Memory B cell (primary cell): ENCODE measurements around the gene NME3.

Experiments
- ATAC-seq: fragments of 150-1000 bp; cut with Tn5 transposase; 2 replicates; pipeline ENCODE4 v1.10.0; 2021; ENCODE audit warnings: low read depth, mild to moderate bottlenecking, moderate library complexity
- DNase-seq, 2 donors: peaks; one replicate each; pipeline ENCODE4 v3.0.0; 2022; ENCODE audit warnings: low spot score in 2 of 2
- H3K27ac Mint-ChIP-seq: one replicate; pipeline ENCODE4 v1.8.0; 2022; ENCODE audit warnings: mild to moderate bottlenecking, moderate library complexity, mixed read lengths
- H3K27me3 Mint-ChIP-seq: one replicate; pipeline ENCODE4 v1.8.0; 2022; ENCODE audit warnings: mixed read lengths
- H3K36me3 Mint-ChIP-seq: one replicate; pipeline ENCODE4 v1.8.0; 2022; ENCODE audit warnings: mild to moderate bottlenecking, mixed read lengths
- H3K4me1 Mint-ChIP-seq: one replicate; pipeline ENCODE4 v1.8.0; 2022; ENCODE audit warnings: mixed read lengths
- H3K4me3 Mint-ChIP-seq: one replicate; pipeline ENCODE4 v1.8.0; 2022; ENCODE audit warnings: mild to moderate bottlenecking, moderate library complexity, mixed read lengths
- H3K9me3 Mint-ChIP-seq: one replicate; pipeline ENCODE4 v1.8.0; 2022; ENCODE audit warnings: mixed read lengths

Gene NME3

DNA sequence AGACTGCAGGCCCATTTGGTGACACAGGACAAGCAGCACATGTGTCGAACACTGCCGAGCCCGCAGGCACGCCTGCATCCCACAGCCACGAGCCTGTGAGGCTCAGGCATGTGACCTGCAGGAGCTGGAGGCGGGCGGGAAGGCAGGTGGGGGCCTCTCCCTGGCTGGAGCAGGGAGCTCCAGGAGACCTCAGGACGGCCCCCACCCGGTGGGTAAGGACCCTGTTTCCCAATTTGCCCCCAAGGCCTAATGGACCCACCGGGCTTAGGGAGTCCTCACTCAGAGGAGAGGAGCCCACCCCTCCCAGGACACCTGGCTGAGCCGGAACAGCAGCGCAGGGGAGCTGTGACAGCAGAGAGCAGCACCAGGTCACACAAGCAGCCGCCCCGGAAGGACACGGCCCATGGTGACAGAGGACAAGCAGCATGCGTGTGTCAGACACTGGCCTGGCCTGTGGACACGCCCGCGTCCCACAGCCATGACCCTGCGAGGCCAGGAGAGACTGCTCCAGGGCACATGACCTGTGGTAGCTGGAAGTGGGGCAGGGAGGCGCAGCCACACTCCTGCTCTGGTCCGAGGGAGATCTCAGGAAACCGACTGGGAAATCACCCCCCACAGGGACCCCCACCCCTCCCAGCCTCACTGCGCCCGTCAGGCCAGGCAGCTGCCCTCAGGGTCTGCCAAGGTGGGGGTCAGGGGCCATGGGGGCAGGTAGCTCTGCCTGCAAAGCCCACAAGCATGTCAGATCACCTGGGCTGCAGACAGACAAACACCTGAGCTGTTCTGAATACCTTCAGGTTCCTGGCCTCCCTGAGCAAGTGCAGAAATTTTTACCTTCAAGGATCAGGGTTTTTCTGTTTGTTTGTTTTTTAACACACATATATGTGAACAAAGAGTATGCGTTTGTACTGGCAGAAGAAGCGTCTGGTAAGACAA lies 8.7 kb upstream of the NME3 start:
- Mint-ChIP-seq H3K36me3 (peaks cover 2% of the 10 kb centered on the region), H3K9me3 (no peaks in the 10 kb centered on the region), H3K27me3 (no peaks in the 10 kb centered on the region), H3K4me1 (peaks cover 12% of the 10 kb centered on the region), H3K27ac (no peak overlapping the region), H3K4me3 (no peak overlapping the region)
- no peak for DNase-seq
- ATAC-seq: no peak

DNA sequence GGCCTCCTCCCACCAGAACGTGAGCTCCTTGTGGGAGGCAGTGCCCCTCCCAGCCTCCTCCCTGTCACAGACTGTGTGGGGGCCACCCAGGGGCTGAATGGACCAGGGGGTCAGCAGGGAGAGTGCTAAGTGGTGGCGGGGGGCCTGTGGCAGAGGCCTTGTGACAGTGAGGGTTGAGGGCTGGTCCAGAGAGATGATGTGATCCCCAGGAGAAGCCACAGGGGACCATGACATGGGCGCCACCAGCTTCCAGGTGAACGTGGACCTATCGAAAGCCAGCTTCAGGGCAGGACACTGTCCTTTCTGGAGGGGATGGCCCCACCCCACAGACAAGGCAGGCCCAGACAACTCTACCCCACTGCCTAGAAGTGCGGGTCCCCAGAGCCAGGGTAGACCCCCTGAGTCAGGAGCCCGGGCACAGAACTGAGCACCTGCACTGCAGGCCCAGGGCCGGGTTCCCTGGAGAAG lies 7.9 kb upstream of the NME3 start:
- no peak overlapping the region for H3K27ac Mint-ChIP-seq
- ATAC-seq: no peak
- H3K36me3 Mint-ChIP-seq: peaks cover 2% of the 10 kb centered on the region
- DNase-seq: no peak
- H3K27me3 Mint-ChIP-seq: no peaks in the 10 kb centered on the region
- H3K9me3 Mint-ChIP-seq: no peaks in the 10 kb centered on the region
- H3K4me3 Mint-ChIP-seq: no peak overlapping the region
- H3K4me1 Mint-ChIP-seq: peaks cover 11% of the 10 kb centered on the region

DNA sequence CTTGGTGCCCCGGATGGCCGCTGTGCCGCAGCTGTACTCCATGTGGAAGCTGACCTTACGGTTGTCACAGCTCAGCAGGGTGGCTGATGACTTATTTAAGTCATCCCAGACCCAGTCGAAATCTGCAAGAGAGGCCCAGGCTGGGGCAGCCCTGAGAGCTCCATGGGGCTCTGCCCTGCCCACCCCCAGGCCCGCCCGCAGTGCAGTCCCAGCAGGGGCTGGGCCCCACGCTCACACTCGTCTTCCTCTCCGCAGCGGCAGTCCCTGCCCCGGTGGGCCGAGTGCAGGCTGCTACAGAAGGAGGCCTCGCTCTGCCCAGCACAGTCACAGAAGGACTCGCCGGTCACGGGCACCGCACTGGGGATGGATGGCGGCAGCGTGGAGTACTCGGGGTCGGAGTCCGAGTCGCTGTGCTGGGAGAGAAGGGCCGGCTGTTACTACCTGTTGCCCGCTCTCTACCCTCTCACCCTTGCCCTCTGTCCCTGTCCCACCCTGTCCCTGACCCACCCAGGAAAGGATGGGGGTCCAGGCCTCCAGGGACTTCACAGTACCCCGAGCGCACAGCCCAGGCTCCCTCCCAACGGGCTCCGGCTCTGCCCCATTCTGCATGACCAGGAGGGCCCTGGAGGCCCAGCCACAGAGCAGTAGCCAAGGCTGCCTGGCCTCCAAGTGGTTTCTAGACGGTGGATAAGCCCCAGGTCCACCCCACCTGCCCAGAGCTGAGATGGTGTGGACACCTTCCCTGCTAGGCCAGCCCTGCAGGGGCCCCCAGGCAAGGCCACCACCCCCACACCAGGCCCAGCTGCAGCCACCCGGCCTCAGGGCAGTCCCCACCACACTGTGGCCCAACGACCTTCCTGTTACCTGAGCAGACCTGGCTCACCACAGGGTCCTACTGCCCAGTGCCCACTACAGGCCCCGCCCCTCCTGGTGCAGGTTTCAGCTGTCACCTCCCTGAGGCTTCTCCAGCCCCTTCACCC lies 7.1 kb upstream of the NME3 start:
- Mint-ChIP-seq H3K36me3 (peaks cover 2% of the 10 kb centered on the region), H3K4me1 (peaks cover 11% of the 10 kb centered on the region), H3K9me3 (no peaks in the 10 kb centered on the region), H3K27ac (no peak overlapping the region), H3K4me3 (no peak overlapping the region), H3K27me3 (no peaks in the 10 kb centered on the region)
- ATAC-seq: no peak
- DNase-seq: no peak

DNA sequence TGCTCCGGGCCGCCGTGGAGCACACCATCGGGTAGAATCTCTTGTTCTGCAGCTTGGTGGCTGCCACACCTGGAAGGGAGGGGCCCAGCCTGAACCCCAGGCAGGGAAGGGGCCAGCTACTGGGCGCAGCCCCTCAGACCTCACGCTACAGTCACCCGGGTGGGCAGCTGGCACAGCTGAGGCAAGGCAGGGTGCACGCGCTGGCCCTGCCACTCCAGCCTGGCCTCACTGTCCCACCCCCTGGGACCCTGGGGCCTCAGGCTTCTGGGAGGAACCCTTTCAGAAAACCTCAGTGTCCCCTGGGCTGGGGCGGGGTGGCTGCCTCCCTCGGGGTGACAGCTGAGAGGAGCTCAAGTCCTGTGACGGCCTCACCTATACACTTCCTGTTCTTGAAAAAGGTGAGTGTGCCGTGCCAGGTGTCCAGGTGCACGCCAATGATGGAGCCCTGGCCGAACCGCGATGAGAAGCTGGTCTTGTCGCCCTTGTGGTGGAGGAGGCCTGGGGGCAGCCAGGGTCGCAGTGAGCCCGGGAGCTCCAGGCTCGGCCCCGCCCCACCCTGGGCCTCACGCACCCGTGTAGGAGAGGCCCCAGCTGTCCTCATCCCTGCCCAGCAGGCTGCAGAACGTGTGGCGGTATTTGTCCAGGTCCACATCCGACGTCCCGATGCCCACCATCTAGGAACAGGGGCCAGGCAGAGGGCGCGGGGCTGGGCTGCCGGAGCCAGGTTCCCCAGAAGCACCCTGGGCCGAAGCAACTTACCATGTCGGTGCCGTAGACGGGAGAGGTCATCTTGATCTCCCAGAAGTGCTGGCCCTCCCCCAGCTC lies 6.2 kb upstream of the NME3 start:
- H3K27me3 Mint-ChIP-seq: no peaks in the 10 kb centered on the region
- DNase-seq (no peak), ATAC-seq (no peak)
- H3K36me3 Mint-ChIP-seq: peaks cover 2% of the 10 kb centered on the region
- peaks cover 8% of the 10 kb centered on the region for H3K4me1 Mint-ChIP-seq
- no peak overlapping the region for H3K27ac Mint-ChIP-seq
- H3K4me3 Mint-ChIP-seq: no peak overlapping the region
- H3K9me3 Mint-ChIP-seq: no peaks in the 10 kb centered on the region

DNA sequence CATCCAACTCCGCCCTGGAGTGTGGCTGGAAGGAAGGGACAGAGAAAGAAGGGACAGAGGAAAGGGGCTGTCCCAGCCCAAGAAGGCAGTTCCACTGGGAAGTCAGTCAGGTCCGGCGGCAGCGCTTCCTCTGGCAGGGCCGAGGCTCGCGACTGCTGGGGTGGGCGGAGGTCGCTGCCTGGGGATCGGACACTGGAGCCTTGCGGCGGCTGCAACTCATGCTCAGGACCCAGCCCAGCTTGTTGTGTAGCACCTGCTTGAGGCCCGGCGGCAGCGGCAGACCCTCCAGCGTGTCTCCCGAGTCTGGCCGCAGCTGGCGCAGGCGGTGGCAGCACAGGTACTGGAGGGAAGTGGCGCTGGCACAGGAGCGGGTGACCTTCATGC lies 5.6 kb upstream of the NME3 start:
- H3K27ac Mint-ChIP-seq: no peak overlapping the region
- no peak overlapping the region for H3K4me3 Mint-ChIP-seq
- no peaks in the 10 kb centered on the region for H3K9me3 Mint-ChIP-seq
- H3K36me3 Mint-ChIP-seq: peaks cover 2% of the 10 kb centered on the region
- DNase-seq (no peak), ATAC-seq (no peak)
- peaks cover 11% of the 10 kb centered on the region for H3K4me1 Mint-ChIP-seq
- no peaks in the 10 kb centered on the region for H3K27me3 Mint-ChIP-seq

DNA sequence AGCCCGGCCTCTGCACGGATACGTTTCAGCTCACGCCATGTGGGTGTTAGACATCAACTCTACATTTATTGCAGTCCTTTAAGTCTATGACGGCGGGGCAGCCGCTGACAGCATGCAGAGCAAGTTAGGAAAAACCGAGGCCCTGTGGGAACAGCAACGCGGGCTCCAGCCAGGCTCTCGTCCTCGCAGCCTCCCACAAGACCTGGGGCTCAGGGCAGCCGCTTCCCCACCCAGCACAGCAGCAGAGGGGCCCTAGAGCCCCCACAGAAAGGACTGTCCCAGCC lies 5.3 kb upstream of the NME3 start:
- H3K27me3 Mint-ChIP-seq: no peaks in the 10 kb centered on the region
- H3K36me3 Mint-ChIP-seq: peaks cover 2% of the 10 kb centered on the region
- H3K9me3 Mint-ChIP-seq: no peaks in the 10 kb centered on the region
- H3K4me1 Mint-ChIP-seq: peaks cover 10% of the 10 kb centered on the region
- DNase-seq (no peak), ATAC-seq (no peak)
- H3K4me3 Mint-ChIP-seq: no peak overlapping the region
- H3K27ac Mint-ChIP-seq: no peak overlapping the region

DNA sequence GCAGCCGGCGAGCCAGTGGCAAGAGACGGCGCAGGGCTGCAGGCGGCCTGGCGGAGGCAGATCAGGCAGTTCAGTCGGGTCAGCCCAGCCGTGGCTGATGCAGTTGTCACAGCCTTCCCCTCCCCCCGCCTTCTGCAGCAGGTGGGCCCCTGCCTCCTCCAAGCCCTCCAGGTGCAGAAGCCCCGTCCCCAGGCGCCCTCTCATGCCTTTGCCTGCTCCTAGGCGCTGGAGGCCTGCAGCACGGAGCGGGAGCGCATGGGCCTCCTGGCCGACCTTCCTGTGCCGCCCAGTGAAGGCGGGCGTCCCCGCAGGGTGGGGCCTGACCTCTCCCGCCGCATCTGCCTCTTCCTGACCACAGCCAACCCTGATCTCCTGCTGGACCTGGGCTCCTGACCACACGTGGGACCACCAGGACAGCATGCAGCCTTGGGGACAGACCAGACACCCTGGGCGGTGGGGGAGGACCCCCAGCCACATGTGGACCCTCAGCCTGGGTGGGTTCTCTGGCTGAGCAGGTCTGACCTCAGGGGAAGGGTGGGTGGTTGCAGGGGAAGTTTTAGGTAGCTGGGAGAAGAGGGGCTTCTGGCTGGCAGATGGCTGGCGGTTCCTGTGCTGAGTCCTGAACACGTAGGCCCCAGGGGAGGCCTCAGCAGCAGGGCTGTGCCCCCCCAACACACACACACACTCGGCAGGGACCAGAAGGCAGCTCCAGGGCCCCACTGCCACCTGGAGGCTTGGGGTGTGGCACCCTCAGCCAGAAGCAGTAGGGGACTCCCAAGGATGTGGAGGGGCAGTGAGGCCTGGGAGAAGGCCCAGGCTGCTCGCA lies 4.7 kb upstream of the NME3 start:
- no peak overlapping the region for H3K4me3 Mint-ChIP-seq
- peaks cover 2% of the 10 kb centered on the region for H3K36me3 Mint-ChIP-seq
- H3K27ac Mint-ChIP-seq: no peak overlapping the region
- no peaks in the 10 kb centered on the region for H3K27me3 Mint-ChIP-seq
- DNase-seq (no peak), ATAC-seq (no peak)
- peaks cover 8% of the 10 kb centered on the region for H3K4me1 Mint-ChIP-seq
- no peaks in the 10 kb centered on the region for H3K9me3 Mint-ChIP-seq

DNA sequence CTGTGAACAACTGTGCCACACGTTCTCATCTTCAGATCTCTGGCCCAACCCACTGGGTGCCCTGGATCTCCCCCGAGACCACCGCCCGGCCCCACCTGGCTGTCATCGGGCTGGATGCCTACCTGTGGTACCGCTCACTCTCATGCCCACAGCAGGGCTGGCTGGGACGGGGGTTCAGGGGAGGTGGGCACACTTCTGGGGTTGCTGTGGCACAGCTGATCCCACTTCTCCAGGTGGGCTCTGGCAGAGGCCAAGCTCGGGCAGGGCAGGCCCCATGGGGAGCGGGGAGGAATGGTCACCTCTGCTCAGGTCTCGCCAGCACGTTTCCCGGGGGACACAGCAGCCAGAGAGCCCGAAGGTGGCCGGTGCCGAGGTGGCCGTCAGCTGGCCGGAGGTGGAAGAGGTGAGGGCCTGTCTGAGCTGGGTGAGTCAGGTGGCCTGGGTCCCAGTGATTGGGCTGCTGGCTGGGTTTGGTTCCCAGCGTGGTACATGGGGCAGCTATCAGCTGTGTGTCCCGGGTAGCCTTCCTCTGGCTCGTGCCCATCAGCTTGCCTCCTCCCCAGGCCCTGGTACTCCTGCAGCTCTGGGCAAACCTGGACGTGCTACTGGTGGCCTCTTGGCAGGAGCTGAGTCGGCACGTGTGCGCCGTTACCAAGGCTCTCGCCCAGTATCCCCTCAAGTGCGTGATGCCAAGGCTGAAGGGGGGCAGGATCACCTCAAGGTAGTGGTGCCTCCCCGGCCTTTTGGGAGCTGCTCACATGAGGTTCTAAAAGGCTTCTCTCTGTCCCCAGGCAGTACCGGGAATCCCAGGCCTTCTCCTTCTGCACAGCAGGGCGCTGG lies 3.9 kb upstream of the NME3 start:
- Mint-ChIP-seq H3K27ac (no peak overlapping the region), H3K36me3 (peaks cover 2% of the 10 kb centered on the region), H3K4me3 (peak overlapping the region; percentile 41), H3K9me3 (no peaks in the 10 kb centered on the region), H3K4me1 (peaks cover 8% of the 10 kb centered on the region), H3K27me3 (no peaks in the 10 kb centered on the region)
- DNase-seq (no peak), ATAC-seq (no peak)

DNA sequence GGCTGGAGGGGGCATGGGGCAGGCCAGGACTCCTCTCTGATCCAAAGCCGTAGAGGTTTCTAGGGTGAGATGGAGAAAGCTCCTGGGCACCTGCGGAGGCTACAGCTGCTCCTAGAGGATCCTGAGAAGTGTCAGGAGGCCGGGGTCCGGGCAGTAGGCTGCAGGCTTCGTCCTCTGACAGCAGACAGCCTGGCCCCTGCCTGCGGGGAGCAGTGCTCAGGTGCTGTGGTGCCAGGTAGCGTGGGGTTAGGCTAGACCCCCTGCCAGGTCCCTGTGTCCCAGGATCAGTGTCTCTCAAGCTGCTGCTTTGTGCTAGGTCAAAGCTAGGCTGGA lies 3.1 kb upstream of the NME3 start:
- H3K4me3 Mint-ChIP-seq: no peak overlapping the region
- peaks cover 3% of the 10 kb centered on the region for H3K36me3 Mint-ChIP-seq
- H3K27ac Mint-ChIP-seq: no peak overlapping the region
- ATAC-seq (no peak), DNase-seq (no peak)
- no peaks in the 10 kb centered on the region for H3K27me3 Mint-ChIP-seq
- no peaks in the 10 kb centered on the region for H3K9me3 Mint-ChIP-seq
- peaks cover 11% of the 10 kb centered on the region for H3K4me1 Mint-ChIP-seq

DNA sequence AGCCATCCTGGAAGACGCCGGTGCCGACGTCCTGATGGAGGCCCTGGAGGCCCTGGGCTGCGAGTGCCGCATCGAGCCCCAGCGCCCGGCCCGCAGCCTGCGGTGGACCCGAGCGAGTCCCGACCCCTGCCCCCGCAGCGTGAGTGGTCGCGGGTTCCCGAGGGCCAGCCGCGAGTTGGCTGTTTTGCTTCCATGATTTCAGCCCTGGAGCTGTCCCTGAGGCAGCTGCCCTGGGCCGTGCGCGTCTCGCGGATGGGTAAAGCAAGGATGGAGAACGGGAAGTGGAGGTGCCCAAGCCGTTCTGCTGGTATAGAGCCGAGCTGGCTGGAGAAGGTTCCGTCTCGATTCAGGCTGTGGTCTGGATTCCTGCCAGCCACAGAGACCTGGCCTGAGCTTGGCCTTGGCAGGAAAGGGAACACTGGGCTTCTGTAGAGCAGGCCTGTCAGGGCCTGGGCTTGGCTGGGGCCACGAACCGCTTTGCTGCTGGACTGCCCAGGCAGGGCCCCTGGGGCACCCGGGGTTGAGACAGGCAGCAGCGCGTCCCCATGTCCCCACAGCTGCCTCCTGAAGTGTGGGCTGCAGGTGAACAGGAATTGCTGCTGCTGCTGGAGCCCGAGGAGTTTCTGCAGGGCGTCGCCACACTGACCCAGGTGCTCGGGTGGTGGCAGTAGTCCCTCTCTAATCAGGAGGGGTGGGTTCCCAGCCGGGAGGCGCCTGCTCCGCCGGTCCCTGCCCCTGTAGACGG lies 2.5 kb upstream of the NME3 start:
- ATAC-seq (peak; percentile 3), DNase-seq (no peak)
- Mint-ChIP-seq H3K27me3 (no peaks in the 10 kb centered on the region), H3K36me3 (peaks cover 1% of the 10 kb centered on the region), H3K4me3 (peak overlapping the region; percentile 90), H3K27ac (no peak overlapping the region), H3K9me3 (no peaks in the 10 kb centered on the region), H3K4me1 (peaks cover 8% of the 10 kb centered on the region)

DNA sequence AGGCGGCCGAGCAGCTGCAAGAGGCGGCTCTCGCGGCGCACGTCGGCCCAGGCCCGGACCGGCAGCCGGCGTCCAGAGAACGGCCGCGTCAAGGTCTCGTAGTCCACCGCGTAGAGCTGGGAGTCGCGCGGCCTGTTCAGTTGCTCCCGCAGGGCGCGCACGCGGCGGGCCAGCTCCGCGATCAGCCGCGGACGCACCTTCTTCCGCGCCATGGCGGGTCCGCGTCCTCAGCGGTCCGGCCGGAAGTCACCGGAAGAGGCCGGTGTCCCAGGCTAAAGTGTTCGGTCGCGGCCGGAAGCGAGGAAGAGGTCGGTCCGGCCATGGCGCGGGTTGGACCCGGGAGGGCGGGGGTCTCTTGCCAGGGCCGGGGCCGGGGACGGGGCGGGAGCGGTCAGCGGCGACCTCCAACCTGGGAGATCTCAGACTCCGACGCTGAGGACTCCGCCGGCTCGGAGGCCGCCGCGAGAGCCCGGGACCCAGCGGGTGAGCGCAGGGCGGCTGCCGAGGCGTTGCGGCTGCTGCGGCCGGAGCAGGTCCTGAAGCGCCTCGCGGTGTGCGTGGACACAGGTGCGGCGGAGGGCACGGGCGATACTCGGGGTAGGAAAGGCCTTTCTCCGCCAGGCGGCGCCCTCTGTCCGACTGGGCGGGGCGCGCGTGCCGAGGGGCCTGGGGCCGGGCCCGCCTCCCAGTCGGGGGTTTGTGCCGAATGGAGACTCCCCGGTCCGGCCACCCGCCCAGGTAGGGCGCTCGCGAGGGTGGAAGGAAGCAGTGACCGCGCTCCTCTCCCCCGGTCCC lies 1.8 kb upstream of the NME3 start, which contains the start of gene MRPS34:
Gene MRPS34, minus strand, starts transcription at position 227 of the 795 bp plus-strand sequence. Its CDS starts 15 bp downstream, at position 212.
- peaks cover 4% of the 10 kb centered on the region for H3K36me3 Mint-ChIP-seq
- H3K27ac Mint-ChIP-seq: peak within 1 kb of the TSS; percentile 83
- ATAC-seq (peak; percentile 56), DNase-seq (peak; percentile 77 to 87)
- peak within 1 kb of the TSS; percentile 90 for H3K4me3 Mint-ChIP-seq
- no peaks in the 10 kb centered on the region for H3K9me3 Mint-ChIP-seq
- no peaks in the 10 kb centered on the region for H3K27me3 Mint-ChIP-seq
- peaks cover 7% of the 10 kb centered on the region for H3K4me1 Mint-ChIP-seq
